Non-pigmented ciliary epithelial cell (primary cell): ENCODE data around the gene C5AR1.
"Not testable (repeated sequence)": the region's sequence is repeated elsewhere in the genome, so short reads cannot be mapped to it uniquely, and the experiment has no call there.

Experiments
- DNase-seq: peaks from one replicate; pipeline ENCODE4 v3.0.0-alpha.2; 2010; ENCODE audit warnings: low read depth

The C5AR1 gene

GRCh38 chr19:47331931-47332547 lies 22.4 kb downstream of the C5AR1 start, which contains the start of gene C5AR2:
Gene C5AR2 (plus strand): TSS chr19:47332175. CDS start chr19:47340800, 8,625 bp downstream.
- no peak for DNase-seq

- not testable (repeated sequence) for DNase-seq
These were observed 27.4 kb downstream of the C5AR1 start for GRCh38 chr19:47336765-47337718.

GRCh38 chr19:47339196-47339880 lies 29.7 kb downstream of the C5AR1 start:
- no peak for DNase-seq

- no peak for DNase-seq
These were observed 31.0 kb downstream of the C5AR1 start for GRCh38 chr19:47340477-47341208.

GRCh38 chr19:47341734-47342133 lies 32.1 kb downstream of the C5AR1 start:
- DNase-seq, result no peak

GRCh38 chr19:47343194-47343802 lies 33.6 kb downstream of the C5AR1 start:
- no peak for DNase-seq

GRCh38 chr19:47344425-47344824 lies 34.8 kb downstream of the C5AR1 start:
- no peak for DNase-seq

GRCh38 chr19:47346024-47346423 lies 36.4 kb downstream of the C5AR1 start:
- DNase-seq, result not testable (repeated sequence)

- DNase-seq, result peak; percentile 96
These were observed 39.4 kb downstream of the C5AR1 start, which contains the start of gene DHX34 for GRCh38 chr19:47348819-47349795. Gene DHX34 (plus strand): TSS chr19:47349315. CDS start chr19:47353031, 3,716 bp downstream.

GRCh38 chr19:47350630-47351029 lies 41.0 kb downstream of the C5AR1 start:
- DNase-seq, result no peak

GRCh38 chr19:47351548-47351947 lies 41.9 kb downstream of the C5AR1 start:
- no peak for DNase-seq

GRCh38 chr19:47352095-47352494 lies 42.4 kb downstream of the C5AR1 start:
- DNase-seq, result no peak

GRCh38 chr19:47353307-47353712 lies 43.6 kb downstream of the C5AR1 start:
- no peak for DNase-seq

GRCh38 chr19:47356900-47357299 lies 47.2 kb downstream of the C5AR1 start:
- DNase-seq, result no peak

- no peak for DNase-seq
These were observed 48.4 kb downstream of the C5AR1 start for GRCh38 chr19:47357788-47358680.

- no peak for DNase-seq
These were observed 49.3 kb downstream of the C5AR1 start for GRCh38 chr19:47358936-47359335.

- DNase-seq, result no peak
These were observed 52.7 kb downstream of the C5AR1 start for GRCh38 chr19:47362321-47362720.

- no peak for DNase-seq
These were observed 54.3 kb downstream of the C5AR1 start for GRCh38 chr19:47363758-47364531.
